Neuronal stem cell (in vitro differentiated cells): ENCODE measurements around the gene CRYBB1.

Source experiments
- DNase-seq: peaks from one replicate; pipeline ENCODE4 v3.0.0-alpha.2; 2013; ENCODE audit warnings: low spot score
- H2AFZ ChIP-seq: one replicate; pipeline ENCODE4 v1.6.1; 2013; ENCODE audit warnings: mild to moderate bottlenecking, low read length, inconsistent platforms
- H2AK5ac ChIP-seq: 2 replicates; pipeline ENCODE4 v1.6.1; 2013; ENCODE audit warnings: low read depth, mild to moderate bottlenecking, inconsistent platforms, low read length, moderate library complexity, mixed read lengths
- H2BK120ac ChIP-seq: 2 replicates; pipeline ENCODE4 v1.6.1; 2013; ENCODE audit warnings: low read depth, mild to moderate bottlenecking, inconsistent platforms, low read length, moderate library complexity, mixed read lengths
- H2BK12ac ChIP-seq: one replicate; pipeline ENCODE4 v1.6.1; 2013; ENCODE audit warnings: low read length, inconsistent platforms
- H2BK15ac ChIP-seq: 2 replicates; pipeline ENCODE4 v1.6.1; 2013; ENCODE audit warnings: mild to moderate bottlenecking, low read length, inconsistent platforms, mixed read lengths
- H2BK5ac ChIP-seq: one replicate; pipeline ENCODE4 v1.6.1; 2013; ENCODE audit warnings: inconsistent platforms, mild to moderate bottlenecking, low read length, moderate library complexity
- H3K14ac ChIP-seq: one replicate; pipeline ENCODE4 v1.6.1; 2013; ENCODE audit warnings: low read length, inconsistent platforms
- H3K18ac ChIP-seq: 2 replicates; pipeline ENCODE4 v1.6.1; 2013; ENCODE audit warnings: low read length, inconsistent platforms
- H3K23ac ChIP-seq: 2 replicates; pipeline ENCODE4 v1.6.1; 2013; ENCODE audit warnings: low read depth, mild to moderate bottlenecking, mixed read lengths, low read length, inconsistent platforms; ENCODE audit not compliant: poor library complexity
- H3K27ac ChIP-seq: replicated peaks from 3 replicates; pipeline ENCODE4 v1.5.1; 2013; ENCODE audit warnings: low read length, inconsistent platforms
- H3K27me3 ChIP-seq, 3 experiments: 2 replicates each; pipeline ENCODE4 v1.6.1; 2013; ENCODE audit warnings: low read length in 3 of 3, mild to moderate bottlenecking in 2 of 3, inconsistent platforms in 1 of 3, low read depth in 1 of 3, mixed read lengths in 1 of 3, moderate library complexity in 1 of 3; ENCODE audit not compliant: control insufficient read depth in 3 of 3, insufficient read depth in 3 of 3
- H3K36me3 ChIP-seq, 2 donors: replicated peaks in 1 of 2; 2 replicates each; pipeline ENCODE4 v1.6.1; 2013; ENCODE audit warnings: low read length in 2 of 2; ENCODE audit not compliant: control insufficient read depth in 2 of 2, insufficient read depth in 2 of 2
- H3K4ac ChIP-seq: 2 replicates; pipeline ENCODE4 v1.6.1; 2013; ENCODE audit warnings: inconsistent platforms, mild to moderate bottlenecking, low read length, moderate library complexity
- H3K4me1 ChIP-seq, 2 donors: 1 replicate in 1 of 2; 2 replicates in 1 of 2; pipeline ENCODE4 v1.6.1; 2013; ENCODE audit warnings: low read length in 2 of 2, low read depth in 1 of 2; ENCODE audit not compliant: control insufficient read depth in 2 of 2, insufficient read depth in 1 of 2
- H3K4me2 ChIP-seq: one replicate; pipeline ENCODE4 v1.6.1; 2013; ENCODE audit warnings: mild to moderate bottlenecking, low read length, inconsistent platforms; ENCODE audit not compliant: insufficient read depth, poor library complexity, severe bottlenecking
- H3K4me3 ChIP-seq, 2 donors: 2 replicates each; pipeline ENCODE4 v1.5.1; 2013; ENCODE audit warnings: low read length in 2 of 2, mild to moderate bottlenecking in 2 of 2, inconsistent platforms in 1 of 2, moderate library complexity in 1 of 2
- H3K79me1 ChIP-seq: one replicate; pipeline ENCODE4 v1.6.1; 2013; ENCODE audit warnings: low read depth, mild to moderate bottlenecking, inconsistent platforms, low read length, moderate library complexity
- H3K9ac ChIP-seq: one replicate; pipeline ENCODE4 v1.6.1; 2013; ENCODE audit warnings: mild to moderate bottlenecking, low read depth, low read length, inconsistent platforms; ENCODE audit not compliant: poor library complexity
- H3K9me3 ChIP-seq, 2 donors: replicated peaks in 1 of 2; 2 replicates each; pipeline versions ENCODE3 to v1.6.1; 2013; ENCODE audit warnings: low read length in 2 of 2, mild to moderate bottlenecking in 2 of 2, inconsistent platforms in 1 of 2, low read depth in 1 of 2, mixed read lengths in 1 of 2, moderate library complexity in 1 of 2; ENCODE audit not compliant: control insufficient read depth in 2 of 2, insufficient read depth in 1 of 2
- H4K8ac ChIP-seq: one replicate; pipeline ENCODE4 v1.6.1; 2013; ENCODE audit warnings: low read depth, mild to moderate bottlenecking, inconsistent platforms, low read length, moderate library complexity
- H4K91ac ChIP-seq: one replicate; pipeline ENCODE4 v1.6.1; 2013; ENCODE audit warnings: low read length, low read depth, mild to moderate bottlenecking, inconsistent platforms; ENCODE audit not compliant: poor library complexity
- WGBS, 2 donors: extraction: QIAGEN DNeasy Blood & Tissue Kit; methylation state at CpG; one replicate each; pipeline ENCODE4 v1.1.7; 2013; ENCODE audit warnings: missing lambda C conversion rate in 2 of 2, mixed read lengths in 1 of 2; ENCODE audit not compliant: insufficient read length in 2 of 2, insufficient replicate concordance in 1 of 2; ENCODE audit errors: extremely low coverage in 2 of 2; 5-methylcytosine and 5-hydroxymethylcytosine counted together

Gene CRYBB1

DNA sequence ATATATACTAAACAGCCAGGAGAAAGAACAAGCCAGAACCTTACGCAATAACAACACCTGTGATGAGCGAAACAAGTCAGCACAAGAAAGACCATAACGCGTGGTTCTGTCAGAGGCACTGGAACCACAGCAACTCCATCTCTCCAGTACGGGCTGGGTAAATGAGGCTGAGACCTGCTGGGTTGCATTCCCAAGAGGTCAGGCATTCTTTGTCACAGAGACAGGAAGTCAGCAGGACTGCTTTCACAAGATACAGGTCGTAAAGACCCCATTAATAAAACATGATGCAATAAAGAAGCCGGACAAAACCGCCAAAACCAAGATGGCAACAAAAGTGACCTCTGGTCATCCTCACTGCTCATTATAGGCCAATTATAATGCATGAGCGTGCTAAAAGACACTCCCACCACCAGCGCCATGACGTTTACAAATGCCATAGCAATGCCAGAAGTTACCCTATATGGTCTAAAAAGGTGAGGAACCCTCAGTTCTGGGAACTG lies 49.6 kb downstream of the CRYBB1 start:
- Histone ChIP-seq H3K4me2 (no peak overlapping the region), H4K8ac (no peak overlapping the region), H2AFZ (no peak overlapping the region), H3K18ac (no peak overlapping the region), H4K91ac (no peak overlapping the region), H3K4ac (no peak overlapping the region), H2BK5ac (no peak overlapping the region), H3K4me3 (peak overlapping the region in 1 of 2 donors; percentile 10), H2BK12ac (no peak overlapping the region), H3K9ac (no peak overlapping the region), H3K23ac (no peak overlapping the region), H3K4me1 (peaks cover 19 to 44% of the 10 kb centered on the region in 2 donors), H3K14ac (no peak overlapping the region), H2BK15ac (no peak overlapping the region), H3K27me3 (no peaks in the 10 kb centered on the region), H2AK5ac (no peak overlapping the region), H2BK120ac (no peak overlapping the region), H3K36me3 (peaks cover 0 to 23% of the 10 kb centered on the region in 2 donors), H3K27ac (peak overlapping the region; percentile 9), H3K79me1 (peaks cover 4% of the 10 kb centered on the region), H3K9me3 (no peaks in the 10 kb centered on the region)
- peak; percentile 49 for DNase-seq
- no CpG with 5 or more reads among the region's 11 CpGs for WGBS, 2 donors

DNA sequence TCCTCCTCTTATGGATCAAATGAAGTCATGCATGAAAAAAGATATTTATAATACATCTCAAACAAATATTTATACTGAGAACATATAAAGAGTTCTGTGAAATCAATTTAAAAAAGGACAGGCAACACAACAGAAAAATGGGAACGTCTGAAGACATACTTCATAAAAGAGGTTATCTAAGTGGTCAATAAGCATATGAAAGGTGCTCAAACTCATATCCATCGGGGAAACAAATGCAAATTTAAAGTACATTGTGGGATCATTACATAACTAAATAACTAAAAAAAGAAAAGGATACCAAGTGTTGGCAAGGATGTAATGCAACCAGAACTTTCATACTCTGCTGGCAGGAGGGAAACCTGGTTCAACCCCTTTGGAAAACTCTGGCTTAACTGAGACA lies 50.2 kb downstream of the CRYBB1 start:
- H3K4me3 ChIP-seq = peak overlapping the region in 1 of 2 donors; percentile 10
- peaks cover 19 to 44% of the 10 kb centered on the region in 2 donors for H3K4me1 ChIP-seq
- no peak overlapping the region for H2BK120ac ChIP-seq
- no peaks in the 10 kb centered on the region for H3K9me3 ChIP-seq
- H3K18ac ChIP-seq = no peak overlapping the region
- no CpG with 5 or more reads among the region's 2 CpGs for WGBS, 2 donors
- H3K27ac ChIP-seq = no peak overlapping the region
- no peak overlapping the region for H4K91ac ChIP-seq
- no peak overlapping the region for H4K8ac ChIP-seq
- peaks cover 4% of the 10 kb centered on the region for H3K79me1 ChIP-seq
- no peak overlapping the region for H2BK15ac ChIP-seq
- peaks cover 0 to 22% of the 10 kb centered on the region in 2 donors for H3K36me3 ChIP-seq
- no peak overlapping the region for H3K23ac ChIP-seq
- DNase-seq = no peak
- H2AFZ ChIP-seq = no peak overlapping the region
- H2BK12ac ChIP-seq = no peak overlapping the region
- no peaks in the 10 kb centered on the region for H3K27me3 ChIP-seq
- H2BK5ac ChIP-seq = no peak overlapping the region
- no peak overlapping the region for H2AK5ac ChIP-seq
- no peak overlapping the region for H3K9ac ChIP-seq
- H3K14ac ChIP-seq = no peak overlapping the region
- no peak overlapping the region for H3K4ac ChIP-seq
- H3K4me2 ChIP-seq = no peak overlapping the region

DNA sequence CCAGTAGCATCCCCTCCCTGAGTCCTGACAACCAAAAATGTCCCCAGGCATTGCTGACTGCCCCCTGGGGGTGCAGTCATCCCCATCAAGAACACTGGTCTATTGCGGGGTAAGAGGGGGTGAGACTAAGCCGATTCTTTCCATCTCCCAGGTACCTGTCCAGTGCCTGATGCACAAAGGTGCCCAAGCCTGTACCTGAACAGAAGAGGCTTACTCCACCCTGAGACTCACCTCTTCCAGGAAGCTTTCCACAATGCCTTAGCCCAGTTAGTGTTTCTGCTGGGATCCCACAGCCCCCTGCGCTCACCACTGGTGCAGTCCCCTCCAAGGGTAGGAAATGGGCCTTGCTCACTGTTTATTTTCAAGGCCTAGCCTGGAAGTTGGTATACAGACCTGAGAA lies 50.8 kb downstream of the CRYBB1 start:
- H3K18ac ChIP-seq = peak overlapping the region; percentile 54
- no peak overlapping the region for H3K4me2 ChIP-seq
- peaks cover 0 to 22% of the 10 kb centered on the region in 2 donors for H3K36me3 ChIP-seq
- no peak overlapping the region for H2AFZ ChIP-seq
- H4K91ac ChIP-seq = no peak overlapping the region
- no peak overlapping the region for H3K4ac ChIP-seq
- no peak overlapping the region for H2BK5ac ChIP-seq
- peaks cover 19 to 42% of the 10 kb centered on the region in 2 donors for H3K4me1 ChIP-seq
- peaks cover 4% of the 10 kb centered on the region for H3K79me1 ChIP-seq
- DNase-seq = no peak
- WGBS, 2 donors = no CpG with 5 or more reads among the region's 3 CpGs
- H3K27me3 ChIP-seq = no peaks in the 10 kb centered on the region
- no peak overlapping the region for H2BK12ac ChIP-seq
- no peak overlapping the region for H3K23ac ChIP-seq
- H4K8ac ChIP-seq = no peak overlapping the region
- H2BK15ac ChIP-seq = no peak overlapping the region
- no peak overlapping the region for H3K14ac ChIP-seq
- H3K27ac ChIP-seq = no peak overlapping the region
- no peak overlapping the region for H3K4me3 ChIP-seq
- no peak overlapping the region for H2BK120ac ChIP-seq
- no peak overlapping the region for H3K9ac ChIP-seq
- H3K9me3 ChIP-seq = no peaks in the 10 kb centered on the region
- no peak overlapping the region for H2AK5ac ChIP-seq

DNA sequence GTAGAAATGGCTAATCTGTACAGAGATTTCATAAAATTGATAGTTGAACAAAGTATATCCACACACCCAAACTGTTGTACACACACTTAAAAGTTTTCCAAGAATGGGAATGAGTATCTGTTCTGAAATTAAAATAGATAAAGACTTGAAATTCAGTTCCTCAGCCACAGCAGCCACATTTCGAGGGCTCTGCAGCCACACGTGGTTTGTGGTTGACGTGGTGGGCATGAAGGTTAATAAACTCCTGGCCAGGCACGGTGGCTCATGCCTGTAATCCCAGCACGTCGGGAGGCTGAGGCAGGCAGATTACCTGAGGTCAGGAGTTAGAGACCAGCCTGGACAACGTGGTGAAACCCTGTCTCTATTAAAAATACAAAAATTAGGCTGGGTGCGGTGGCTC lies 51.9 kb downstream of the CRYBB1 start:
- H3K27me3 ChIP-seq = no peaks in the 10 kb centered on the region
- WGBS, 2 donors = no CpG with 5 or more reads among the region's 8 CpGs
- H3K4me2 ChIP-seq = no peak overlapping the region

More for the DNA sequence above, 51.9 kb downstream of the CRYBB1 start:
- Histone ChIP-seq H2BK5ac (no peak overlapping the region), H3K9ac (no peak overlapping the region), H3K14ac (no peak overlapping the region), H2BK12ac (no peak overlapping the region), H3K27ac (no peak overlapping the region), H3K36me3 (peaks cover 0 to 24% of the 10 kb centered on the region in 2 donors), H3K9me3 (no peaks in the 10 kb centered on the region), H2AFZ (no peak overlapping the region), H3K4ac (no peak overlapping the region), H2BK120ac (no peak overlapping the region), H3K23ac (no peak overlapping the region), H2BK15ac (no peak overlapping the region), H4K91ac (no peak overlapping the region), H3K4me3 (no peak overlapping the region), H3K4me1 (peaks cover 19 to 31% of the 10 kb centered on the region in 2 donors), H4K8ac (no peak overlapping the region), H3K18ac (no peak overlapping the region), H2AK5ac (no peak overlapping the region), H3K79me1 (peaks cover 4% of the 10 kb centered on the region)
- DNase-seq = no peak
